HG03196 (cell line): Measurements from ENCODE around the gene SERINC2.

Experiments used
- ATAC-seq: cut with Tn5 transposase; IDR thresholded peaks from one replicate; pipeline ENCODE4 v1.9.1; 2021; ENCODE audit not compliant: unreplicated experiment

SERINC2 gene

GRCh38 chr1:31432592-31433395, 19.8 kb downstream of the SERINC2 start:
- no peak for ATAC-seq

DNA sequence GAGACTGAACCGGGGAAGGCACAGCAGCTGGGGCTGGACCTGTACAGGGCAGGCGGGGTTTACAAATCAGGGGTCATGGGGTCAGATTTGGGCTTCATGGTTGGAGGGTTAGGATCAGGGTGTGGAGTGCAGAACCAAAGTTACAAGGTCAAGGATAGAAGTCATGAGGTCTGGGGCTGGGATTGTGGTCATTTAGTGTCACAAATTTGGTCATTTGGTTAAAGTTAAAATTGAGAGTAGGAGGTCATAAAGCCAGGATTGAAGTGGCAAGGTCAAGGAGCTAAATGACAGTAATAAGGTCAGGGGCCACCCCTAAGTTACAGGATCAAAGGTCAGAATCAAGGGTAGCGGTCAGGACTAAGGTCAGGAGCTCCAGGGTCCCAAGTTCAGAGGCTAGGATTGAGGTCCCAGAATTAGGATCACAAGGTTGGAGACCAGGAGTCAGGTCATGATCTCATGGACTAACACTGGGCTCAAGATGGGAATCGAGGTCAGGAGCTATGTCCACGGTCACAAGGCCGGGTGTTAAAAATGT, 20.4 kb downstream of the SERINC2 start:
- ATAC-seq: no peak

DNA sequence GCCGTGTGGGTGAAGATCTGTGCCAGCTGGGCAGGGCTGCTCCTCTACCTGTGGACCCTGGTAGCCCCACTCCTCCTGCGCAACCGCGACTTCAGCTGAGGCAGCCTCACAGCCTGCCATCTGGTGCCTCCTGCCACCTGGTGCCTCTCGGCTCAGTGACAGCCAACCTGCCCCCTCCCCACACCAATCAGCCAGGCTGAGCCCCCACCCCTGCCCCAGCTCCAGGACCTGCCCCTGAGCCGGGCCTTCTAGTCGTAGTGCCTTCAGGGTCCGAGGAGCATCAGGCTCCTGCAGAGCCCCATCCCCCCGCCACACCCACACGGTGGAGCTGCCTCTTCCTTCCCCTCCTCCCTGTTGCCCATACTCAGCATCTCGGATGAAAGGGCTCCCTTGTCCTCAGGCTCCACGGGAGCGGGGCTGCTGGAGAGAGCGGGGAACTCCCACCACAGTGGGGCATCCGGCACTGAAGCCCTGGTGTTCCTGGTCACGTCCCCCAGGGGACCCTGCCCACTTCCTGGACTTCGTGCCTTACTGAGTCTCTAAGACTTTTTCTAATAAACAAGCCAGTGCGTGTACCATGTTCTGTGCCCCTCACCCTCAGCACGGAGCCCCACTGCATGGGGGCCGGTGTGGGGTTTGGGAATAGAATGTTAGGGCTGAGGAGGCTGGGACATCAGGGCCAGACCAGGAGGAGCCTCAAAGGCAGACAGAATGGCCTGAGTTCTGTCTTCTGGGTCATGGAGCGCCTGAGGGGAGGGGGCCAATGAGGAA, 21.3 kb downstream of the SERINC2 start:
- no peak for ATAC-seq

- no peak for ATAC-seq
Measured at GRCh38 chr1:31434979-31435378, 22.0 kb downstream of the SERINC2 start.

GRCh38 chr1:31435471-31436409, 22.7 kb downstream of the SERINC2 start:
- no peak for ATAC-seq

DNA sequence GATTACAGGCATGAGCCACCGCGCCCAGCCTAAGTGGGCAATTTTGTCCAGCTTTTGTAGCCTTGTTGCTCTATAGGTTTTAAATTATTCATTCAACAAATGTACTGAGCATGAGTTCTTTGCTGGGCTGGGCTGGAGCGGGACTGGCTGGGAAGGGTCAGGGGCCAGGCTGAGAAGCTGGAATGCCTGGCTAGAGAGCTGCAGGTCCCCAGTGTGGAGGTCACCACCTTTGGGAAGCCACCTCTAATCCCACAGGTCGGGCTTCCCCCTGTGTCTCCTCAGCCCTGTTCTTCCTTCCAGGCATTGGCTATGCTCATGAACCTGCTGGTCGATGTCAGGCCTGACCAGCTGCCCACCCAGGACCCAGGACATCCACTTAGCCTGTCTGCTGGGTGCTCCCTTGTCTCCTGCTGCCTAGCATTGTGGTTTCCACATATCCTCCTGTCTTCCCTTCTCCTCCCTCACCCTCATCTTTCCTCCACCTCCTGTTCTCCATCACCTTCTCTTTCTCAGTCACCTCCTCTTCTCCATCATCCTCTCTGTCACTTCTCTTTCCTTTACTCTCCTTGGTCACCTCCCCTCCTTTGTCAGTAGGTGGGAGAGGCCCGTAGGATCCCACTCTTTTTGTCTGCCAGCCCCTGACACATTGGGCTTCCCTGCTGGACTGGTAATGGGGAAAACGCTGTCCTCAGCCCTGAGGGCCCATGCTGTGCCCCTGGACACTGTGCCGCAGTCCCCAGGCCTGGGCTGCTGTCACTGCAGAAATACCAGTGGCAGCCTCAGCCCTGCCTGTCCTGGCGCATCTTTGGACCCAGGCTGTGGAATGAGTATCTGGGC, 23.8 kb downstream of the SERINC2 start:
- ATAC-seq: no peak

DNA sequence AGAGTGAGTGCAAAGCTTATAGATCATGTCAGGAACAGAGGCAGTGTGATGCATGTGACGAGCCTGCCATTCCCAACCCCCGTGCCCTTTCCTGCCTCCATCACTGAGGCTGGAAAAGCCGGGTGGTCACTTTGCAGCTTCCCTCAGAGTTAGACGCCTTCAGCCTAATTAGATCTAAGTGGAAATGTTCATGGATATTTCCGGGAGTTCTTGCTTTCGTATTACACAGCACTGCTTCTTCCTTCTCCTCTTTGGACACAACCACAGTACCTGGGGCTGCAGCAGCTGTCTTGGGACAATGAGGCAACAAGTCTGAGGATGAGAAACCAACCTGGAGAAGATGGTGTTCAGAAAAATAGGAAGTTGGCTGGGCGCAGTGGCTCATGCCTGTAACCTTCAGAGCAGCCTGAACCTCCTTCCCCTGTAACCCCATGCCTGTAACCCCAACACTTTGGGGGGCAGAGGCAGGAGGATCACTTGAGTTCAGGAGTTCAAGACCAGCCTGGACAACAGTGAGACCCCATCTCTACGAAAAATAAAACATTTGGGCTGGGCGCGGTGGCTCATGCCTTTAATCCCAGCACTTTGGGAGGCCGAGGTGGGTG, 24.5 kb downstream of the SERINC2 start:
- ATAC-seq: no peak

DNA sequence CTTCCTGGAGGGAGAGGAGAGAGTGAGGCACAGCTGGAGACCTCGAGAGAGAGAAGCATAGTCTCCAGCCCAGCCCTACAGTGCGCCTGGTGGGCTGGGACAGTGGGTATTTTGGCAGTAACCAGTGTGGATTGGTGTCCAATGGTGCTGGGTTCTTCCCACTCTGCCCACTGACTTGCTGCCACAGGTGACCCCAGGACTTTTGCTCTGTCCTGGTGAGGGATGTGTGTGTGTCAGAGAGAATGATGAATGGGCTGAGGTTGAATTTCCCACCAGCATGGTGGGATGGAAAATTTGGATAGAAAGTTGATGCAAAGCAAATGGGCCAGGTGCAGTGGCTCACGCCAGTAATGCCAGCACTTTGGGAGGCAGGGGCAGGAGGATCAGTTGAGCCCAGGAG, 26.3 kb downstream of the SERINC2 start:
- no peak for ATAC-seq

- no peak for ATAC-seq
Measured at GRCh38 chr1:31441073-31441472, 28.1 kb downstream of the SERINC2 start.

DNA sequence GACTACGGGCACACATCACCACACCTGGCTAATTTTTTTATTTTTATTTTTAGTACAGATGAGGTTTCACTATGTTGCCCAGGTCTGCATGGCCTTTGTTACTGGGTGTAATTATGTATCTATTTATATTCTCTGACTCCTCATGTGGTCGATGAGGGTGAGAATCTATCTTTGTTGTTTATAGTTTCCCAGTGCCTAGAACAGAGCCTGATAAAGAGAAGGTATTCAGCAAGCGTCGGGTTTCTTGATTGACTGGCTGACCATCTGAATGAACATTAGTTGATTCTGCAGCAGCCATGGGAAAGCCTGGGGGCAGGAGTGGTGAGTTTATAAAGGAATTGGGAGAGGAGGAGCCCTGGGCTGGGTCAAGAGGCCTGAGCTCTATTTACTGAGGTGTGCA, 28.5 kb downstream of the SERINC2 start:
- peak; percentile 51 for ATAC-seq

GRCh38 chr1:31441970-31442647, 29.1 kb downstream of the SERINC2 start:
- peak; percentile 29 for ATAC-seq

DNA sequence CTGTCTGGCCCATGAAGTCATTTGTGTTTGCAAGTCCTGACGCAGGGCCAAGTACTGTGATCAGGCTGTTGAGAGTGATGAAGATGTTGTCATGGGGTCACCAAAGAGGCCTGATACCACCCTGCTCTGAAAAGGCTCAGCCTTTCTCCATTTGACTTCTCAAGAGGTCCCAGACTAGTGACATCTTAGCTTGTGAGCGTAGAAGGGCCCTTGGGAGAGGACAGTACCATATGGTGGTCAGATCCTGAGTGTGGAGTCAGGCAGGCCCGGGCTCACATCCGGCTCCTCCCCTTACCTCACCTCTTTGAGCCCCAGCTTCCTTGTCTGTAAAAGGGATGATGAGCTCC, 29.6 kb downstream of the SERINC2 start:
- ATAC-seq: no peak

DNA sequence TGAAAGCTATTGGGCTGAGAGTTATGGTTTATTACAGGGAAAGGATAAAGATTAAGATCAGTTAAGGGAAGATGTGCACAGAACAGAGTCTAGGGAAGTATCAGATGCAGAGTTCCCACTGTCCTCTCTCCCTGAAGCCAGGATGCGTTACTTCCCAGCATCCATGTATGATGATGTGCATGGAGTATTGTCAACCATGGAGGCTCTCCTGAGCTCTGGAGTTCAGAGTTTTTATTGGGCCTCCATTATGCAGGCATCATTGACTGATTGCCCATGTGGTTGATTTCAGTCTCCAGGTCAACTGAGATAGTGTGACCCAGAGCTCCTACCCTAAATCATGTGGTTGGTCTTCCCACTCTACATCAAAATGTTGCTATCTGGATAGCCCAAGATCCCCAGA, 30.7 kb downstream of the SERINC2 start:
- ATAC-seq: no peak

DNA sequence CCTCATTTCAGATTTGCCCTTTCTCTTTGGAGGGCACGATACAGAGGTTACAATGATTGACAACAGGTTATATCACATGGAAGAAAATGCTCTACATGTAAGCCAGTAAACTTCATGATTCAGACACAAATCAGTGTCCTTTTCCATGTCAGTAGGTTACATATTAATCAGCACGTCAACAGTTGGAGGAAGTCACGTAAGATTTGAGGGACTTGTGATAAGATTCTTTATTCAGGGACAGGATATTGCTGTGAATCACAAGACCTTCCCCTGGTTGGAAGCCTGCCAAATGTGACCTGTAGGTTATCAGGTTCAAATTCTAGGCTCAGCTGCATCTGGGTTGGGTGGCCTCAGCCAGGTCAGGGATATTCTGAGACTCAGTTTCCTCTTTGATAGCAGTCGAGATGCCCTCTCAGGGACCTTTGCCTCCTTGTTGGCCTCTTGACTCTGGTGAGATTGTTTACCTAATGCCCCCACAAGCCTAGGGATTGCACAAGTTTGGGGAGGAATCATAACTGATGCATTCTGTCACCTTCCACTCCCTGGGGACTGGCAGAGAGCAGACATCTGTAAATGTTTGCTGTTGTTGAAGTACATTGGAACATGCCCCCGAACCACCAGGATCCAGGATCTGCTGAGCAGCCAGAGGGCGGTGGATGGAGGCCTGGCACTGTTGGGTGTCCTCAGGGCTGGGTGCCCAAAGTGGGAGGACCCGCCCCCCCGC, 31.9 kb downstream of the SERINC2 start:
- no peak for ATAC-seq

DNA sequence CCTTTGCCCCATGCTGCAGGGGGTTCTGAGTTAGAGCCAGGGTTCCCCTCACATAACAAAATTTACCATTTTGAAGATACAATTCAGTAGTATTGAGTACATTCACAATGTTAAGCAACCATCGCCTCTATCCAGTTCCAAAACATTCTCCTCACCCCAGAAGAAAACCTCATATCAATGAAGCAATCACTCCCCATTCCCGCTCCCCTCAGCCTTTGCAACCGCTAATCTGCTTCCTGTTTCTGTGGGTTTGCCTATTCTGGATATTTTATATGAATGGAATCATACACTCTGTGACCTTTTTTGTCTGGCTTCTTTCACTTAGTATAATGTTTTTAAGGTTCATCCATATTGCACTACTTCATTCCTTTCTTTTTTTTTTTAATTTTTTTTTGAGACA, 32.9 kb downstream of the SERINC2 start:
- no peak for ATAC-seq

DNA sequence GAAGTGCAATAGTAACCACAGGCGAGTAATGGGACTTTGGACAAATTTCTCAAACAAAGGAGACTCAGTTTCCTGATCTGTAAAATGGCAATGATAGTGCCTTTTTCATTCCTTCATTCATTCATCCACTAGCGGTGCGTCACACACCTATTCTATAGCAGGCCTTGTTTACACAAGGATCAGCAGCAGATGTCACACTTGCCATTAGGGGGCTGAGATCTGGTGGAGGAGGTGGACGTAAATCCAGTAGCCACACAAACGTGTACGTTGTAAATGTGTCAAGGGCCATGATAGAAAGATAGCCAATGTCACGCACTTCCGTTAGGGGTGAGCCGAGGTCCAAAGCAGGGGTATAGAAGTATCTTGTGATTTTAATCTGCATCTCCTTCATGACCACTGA, 34.2 kb downstream of the SERINC2 start:
- no peak for ATAC-seq

DNA sequence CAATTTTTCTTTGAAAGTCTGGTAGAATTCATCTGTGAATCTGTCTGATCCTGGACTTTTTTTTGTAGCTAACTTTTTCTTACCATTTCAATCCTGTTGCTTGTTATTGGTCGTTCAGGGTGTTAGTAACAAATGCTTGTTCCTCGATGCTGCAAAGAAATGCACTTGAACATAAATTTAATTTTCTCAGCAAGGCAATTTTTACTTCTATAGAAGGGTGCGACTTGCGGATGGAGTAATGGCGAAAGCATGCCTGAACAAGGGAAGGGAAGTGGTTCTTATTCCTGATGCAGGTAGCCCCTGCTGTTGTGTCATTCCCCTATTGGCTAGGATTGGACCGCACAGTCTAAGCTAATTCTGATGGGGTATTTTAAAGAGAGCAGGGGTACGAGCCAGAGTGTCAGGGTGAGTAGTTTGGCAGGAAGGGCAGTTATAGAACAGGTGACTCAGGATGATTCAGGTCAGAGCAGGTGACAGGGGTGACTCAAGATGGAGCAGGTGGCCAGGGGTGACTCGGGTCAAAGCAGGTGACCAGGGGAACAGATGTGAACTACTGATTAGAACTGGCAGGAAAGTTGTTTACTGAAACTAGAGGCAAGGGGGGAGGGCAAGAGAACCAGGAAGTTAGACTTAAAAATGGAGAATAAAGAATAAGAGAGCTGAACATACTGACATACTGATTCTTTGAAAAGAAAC, 40.5 kb downstream of the SERINC2 start:
- ATAC-seq: no peak

- ATAC-seq: no peak
Measured at GRCh38 chr1:31458287-31458896, 45.4 kb downstream of the SERINC2 start.
